H1 (cell line): ENCODE results near the gene TWSG1. TPM values are rescaled to one million over a fixed set of nuclear protein-coding genes. Genes with fewer than 3 reads are reported as not detected.
A peak's percentile ranks its signal among the peaks of the same experiment; 100 is the strongest.

Experiments
- CTCF ChIA-PET: fragments of 300-600 bp; sonication (Branson Sonifier 250); formaldehyde crosslinking; loops from one replicate; lab custom pipeline; 2021; ENCODE audit not compliant: partially characterized antibody; lab: Charles Lee
- POLR2A ChIA-PET: fragments of 300-600 bp; sonication (Branson Sonifier 250); formaldehyde crosslinking; loops from one replicate; lab custom pipeline; 2021; ENCODE audit warnings: inconsistent platforms; ENCODE audit not compliant: partially characterized antibody; lab: Charles Lee
- DNase-seq, 2 experiments: peaks; one replicate each; pipeline versions ENCODE4 v3.0.0 to v3.0.0-alpha.2; 2010 to 2022; ENCODE audit warnings: low spot score in 2 of 2, low read depth in 1 of 2, mixed read lengths in 1 of 2
- FAIRE-seq: peaks from 2 replicates; lab custom pipeline; 2011; peaks lifted over from hg19 to GRCh38; lab: Jason Lieb, UNC
- H2AFZ ChIP-seq: 2 replicates; pipeline ENCODE4 v1.8.1; 2012; ENCODE audit warnings: low read length, inconsistent platforms
- H2AK5ac ChIP-seq: 2 replicates; pipeline ENCODE4 v1.6.1; 2013; ENCODE audit warnings: low read depth, low read length
- H2BK120ac ChIP-seq: replicated peaks from 2 replicates; pipeline ENCODE3; 2013; ENCODE audit warnings: low read depth, low read length, inconsistent platforms
- H2BK12ac ChIP-seq: 2 replicates; pipeline ENCODE4 v1.6.1; 2013; ENCODE audit warnings: low read depth, low read length
- H2BK15ac ChIP-seq: 2 replicates; pipeline ENCODE4 v1.6.1; 2013; ENCODE audit warnings: low read length
- H2BK20ac ChIP-seq: 2 replicates; pipeline ENCODE4 v1.6.1; 2013; ENCODE audit warnings: low read length
- H2BK5ac ChIP-seq: 2 replicates; pipeline ENCODE4 v1.6.1; 2013; ENCODE audit warnings: low read depth, low read length
- H3K14ac ChIP-seq: 2 replicates; pipeline ENCODE4 v1.6.1; 2013; ENCODE audit warnings: inconsistent platforms; ENCODE audit not compliant: insufficient read length
- H3K18ac ChIP-seq: 2 replicates; pipeline ENCODE4 v1.6.1; 2013; ENCODE audit warnings: low read length; ENCODE audit errors: extremely low read depth
- H3K23ac ChIP-seq: 2 replicates; pipeline ENCODE4 v1.6.1; 2013; ENCODE audit warnings: inconsistent platforms; ENCODE audit not compliant: insufficient read length
- H3K23me2 ChIP-seq: 2 replicates; pipeline ENCODE4 v1.6.1; 2013; ENCODE audit warnings: low read depth, low read length
- H3K27ac ChIP-seq: 2 replicates; pipeline ENCODE4 v1.6.1; 2011; ENCODE audit warnings: low read depth, low read length, inconsistent platforms
- H3K27me3 ChIP-seq, 4 experiments: replicated peaks in 1 of 4; 1 replicate in 1 of 4; 2 replicates in 3 of 4; pipeline versions ENCODE4 v1.6.1 to v1.8.1; 2011 to 2013; ENCODE audit warnings: low read length in 3 of 4, mild to moderate bottlenecking in 3 of 4, inconsistent platforms in 2 of 4, mixed read lengths in 2 of 4, moderate library complexity in 1 of 4; ENCODE audit not compliant: control insufficient read depth in 3 of 4, insufficient read depth in 3 of 4; ENCODE audit errors: extremely low read depth in 1 of 4
- H3K36me3 ChIP-seq, 4 experiments: 2 replicates each; pipeline versions ENCODE4 v1.6.1 to v1.8.1; 2011 to 2013; ENCODE audit warnings: mild to moderate bottlenecking in 4 of 4, low read length in 3 of 4, moderate library complexity in 2 of 4, control low read depth in 1 of 4, inconsistent platforms in 1 of 4; ENCODE audit not compliant: insufficient read depth in 4 of 4, control insufficient read depth in 2 of 4
- H3K4ac ChIP-seq: replicated peaks from 2 replicates; pipeline ENCODE3; 2013; ENCODE audit warnings: low read length, low read depth, mixed read lengths, inconsistent platforms; ENCODE audit not compliant: insufficient read length
- H3K4me1 ChIP-seq, 4 experiments: replicated peaks in 1 of 4; 1 replicate in 1 of 4; 2 replicates in 3 of 4; pipeline versions ENCODE4 v1.6.1 to v1.8.1; 2011 to 2013; ENCODE audit warnings: low read length in 3 of 4, inconsistent platforms in 2 of 4, mixed read lengths in 1 of 4; ENCODE audit not compliant: insufficient read depth in 4 of 4, control insufficient read depth in 3 of 4
- H3K4me2 ChIP-seq, 2 experiments: 2 replicates each; pipeline versions ENCODE4 v1.6.1 to v1.8.1; 2011 to 2013; ENCODE audit warnings: low read depth in 2 of 2, low read length in 2 of 2, control low read depth in 1 of 2, inconsistent platforms in 1 of 2, mild to moderate bottlenecking in 1 of 2; ENCODE audit not compliant: insufficient read depth in 1 of 2
- H3K4me3 ChIP-seq, 4 experiments: fragments of 200-600, 300-600 bp in 1 of 4; sonication (generic), shearing (Covaris generic), sonication (Bioruptor Twin) in 1 of 4; 2 replicates each; pipeline versions ENCODE4 v1.5.1 to v1.8.1; 2011 to 2016; ENCODE audit warnings: low read length in 4 of 4, low read depth in 3 of 4, control low read depth in 2 of 4, inconsistent platforms in 2 of 4, mild to moderate bottlenecking in 2 of 4, mixed read lengths in 1 of 4, moderate library complexity in 1 of 4; ENCODE audit not compliant: insufficient read depth in 2 of 4; ENCODE audit errors: extremely low read depth in 1 of 4
- H3K56ac ChIP-seq: replicated peaks from 2 replicates; pipeline ENCODE3; 2013; ENCODE audit warnings: low read depth, mild to moderate bottlenecking, mixed read lengths, low read length, inconsistent platforms; ENCODE audit not compliant: insufficient read length
- H3K79me1 ChIP-seq: 2 replicates; pipeline ENCODE4 v1.6.1; 2013; ENCODE audit warnings: low read depth, low read length, control low read depth
- H3K79me2 ChIP-seq, 2 experiments: 2 replicates each; pipeline versions ENCODE4 v1.6.1 to v1.8.1; 2012 to 2013; ENCODE audit warnings: low read length in 2 of 2, mild to moderate bottlenecking in 2 of 2, inconsistent platforms in 1 of 2; ENCODE audit not compliant: insufficient read depth in 2 of 2, control insufficient read depth in 1 of 2
- H3K9ac ChIP-seq, 4 experiments: replicated peaks in 1 of 4; 1 replicate in 1 of 4; 2 replicates in 3 of 4; pipeline versions ENCODE4 v1.6.1 to v1.8.1; 2011 to 2013; ENCODE audit warnings: low read depth in 3 of 4, low read length in 3 of 4, control low read depth in 2 of 4, mild to moderate bottlenecking in 2 of 4, moderate library complexity in 2 of 4, inconsistent platforms in 1 of 4; ENCODE audit errors: extremely low read depth in 1 of 4
- H3K9me3 ChIP-seq, 2 experiments: 2 replicates each; pipeline versions ENCODE4 v1.6.1 to v1.8.1; 2012 to 2013; ENCODE audit warnings: mild to moderate bottlenecking in 2 of 2, moderate library complexity in 2 of 2, control low read depth in 1 of 2, inconsistent platforms in 1 of 2, low read depth in 1 of 2, low read length in 1 of 2, mixed read lengths in 1 of 2; ENCODE audit not compliant: insufficient read depth in 2 of 2
- H4K20me1 ChIP-seq, 2 experiments: replicated peaks in 1 of 2; 2 replicates each; pipeline versions ENCODE3 to v1.8.1; 2011 to 2013; ENCODE audit warnings: inconsistent platforms in 2 of 2, low read length in 2 of 2, mild to moderate bottlenecking in 1 of 2; ENCODE audit not compliant: insufficient read depth in 2 of 2, control insufficient read depth in 1 of 2
- H4K5ac ChIP-seq: 2 replicates; pipeline ENCODE4 v1.6.1; 2013; ENCODE audit warnings: low read length, low read depth, mixed read lengths, inconsistent platforms; ENCODE audit not compliant: insufficient read length
- H4K8ac ChIP-seq: 2 replicates; pipeline ENCODE4 v1.8.0; 2013; ENCODE audit warnings: mild to moderate bottlenecking, moderate library complexity, low read length, inconsistent platforms; ENCODE audit not compliant: insufficient read depth; ENCODE audit errors: extremely low read depth
- H4K91ac ChIP-seq: replicated peaks from 2 replicates; pipeline ENCODE3; 2013; ENCODE audit warnings: low read length, mixed read lengths, inconsistent platforms; ENCODE audit not compliant: insufficient read length
- CEBPB ChIP-seq: IDR thresholded peaks from 2 replicates; pipeline ENCODE4 v1.6.1; 2012; ENCODE audit warnings: low read depth, low read length
- EP300 ChIP-seq, 2 experiments: IDR thresholded peaks; 1 replicate in 1 of 2; 2 replicates in 1 of 2; pipeline ENCODE4 v1.6.1; 2011 to 2012; ENCODE audit warnings: low read depth in 2 of 2, low read length in 2 of 2, mild to moderate bottlenecking in 2 of 2, borderline replicate concordance in 1 of 2, inconsistent platforms in 1 of 2, moderate library complexity in 1 of 2
- HDAC2 ChIP-seq, 2 experiments: fragments of 300-600 bp in 1 of 2; sonication (generic) in 1 of 2; IDR thresholded peaks; 2 replicates each; pipeline ENCODE4 v1.6.1; 2011 to 2012; ENCODE audit warnings: low read depth in 2 of 2, low read length in 2 of 2, mild to moderate bottlenecking in 2 of 2, moderate library complexity in 2 of 2, borderline replicate concordance in 1 of 2, inconsistent platforms in 1 of 2
- RAD21 ChIP-seq, 2 experiments: IDR thresholded peaks in 1 of 2; conservative IDR thresholded peaks in 1 of 2; 2 replicates each; pipeline ENCODE4 v1.6.1; 2011; ENCODE audit warnings: low read depth in 2 of 2, low read length in 2 of 2, improper control_type of control experiment in 1 of 2, inconsistent platforms in 1 of 2, mild to moderate bottlenecking in 1 of 2, moderate library complexity in 1 of 2
- RFX5 ChIP-seq: IDR thresholded peaks from 2 replicates; pipeline ENCODE4 v1.6.1; 2011; ENCODE audit warnings: low read depth, low read length, improper control_type of control experiment, borderline replicate concordance
- SIRT6 ChIP-seq: IDR thresholded peaks from one replicate; pipeline ENCODE4 v1.7.1; 2012; ENCODE audit warnings: low read length, inconsistent platforms
- SP2 ChIP-seq: IDR thresholded peaks from 2 replicates; pipeline ENCODE4 v1.6.1; 2012; ENCODE audit warnings: mild to moderate bottlenecking, low read length, inconsistent platforms
- WGBS, 2 experiments: shearing (Covaris generic) in 1 of 2; methylation state at CpG; one replicate each; pipeline versions ENCODE4 v1.1.6 to v1.1.7; 2013 to 2015; ENCODE audit warnings: low lambda C conversion rate in 2 of 2, mixed read lengths in 2 of 2, inconsistent platforms in 1 of 2, low coverage in 1 of 2, missing lambda C conversion rate in 1 of 2; ENCODE audit not compliant: insufficient replicate concordance in 2 of 2, insufficient coverage in 1 of 2, insufficient read length in 1 of 2; ENCODE audit errors: extremely low coverage in 1 of 2, missing lambda C conversion rate in 1 of 2; 5-methylcytosine and 5-hydroxymethylcytosine counted together
- polyA plus RNA-seq, 7 experiments: library from polyadenylated mRNA; depleted of rRNA in 3 of 7; stranded (reverse) in 5 of 7; unstranded in 2 of 7; fragments of >200 nt in 5 of 7; fragments of 200-250 nt in 2 of 7; gene quantifications; 1 replicate in 5 of 7; 2 replicates in 1 of 7; 4 replicates in 1 of 7; pipeline versions ENCODE4 v1.2.1 to v1.2.3, GENCODE V29; 2011 to 2013; ENCODE audit warnings: missing spikeins in 2 of 7, mixed read lengths in 2 of 7
- total RNA-seq: library from RNA; stranded (reverse); fragmentation: NEBNext Ultra II Directional; extraction: Animal tissue kit (Norgen Biotek cat#: 25700); gene quantifications from 2 replicates; pipeline ENCODE4 v1.2.1, GENCODE V29; 2021
- TF ChIP-seq, protein P1 (sequence below), 3 experiments: IDR thresholded peaks; 1 replicate in 2 of 3; 2 replicates in 1 of 3; pipeline versions ENCODE4 v1.5.1 to v1.6.1; 2011; ENCODE audit warnings: low read length in 3 of 3, mild to moderate bottlenecking in 3 of 3, inconsistent platforms in 2 of 3, low read depth in 1 of 3, moderate library complexity in 1 of 3; ENCODE audit not compliant: insufficient read depth in 1 of 3; ENCODE audit errors: control extremely low read depth in 1 of 3

Gene TWSG1
- total and polyA plus RNA-seq, 2 of the 8 experiments (the other 6 are each of a cell fraction or from before 2014, with no cell fraction given): 11.8 to 19.8 TPM

DNA sequence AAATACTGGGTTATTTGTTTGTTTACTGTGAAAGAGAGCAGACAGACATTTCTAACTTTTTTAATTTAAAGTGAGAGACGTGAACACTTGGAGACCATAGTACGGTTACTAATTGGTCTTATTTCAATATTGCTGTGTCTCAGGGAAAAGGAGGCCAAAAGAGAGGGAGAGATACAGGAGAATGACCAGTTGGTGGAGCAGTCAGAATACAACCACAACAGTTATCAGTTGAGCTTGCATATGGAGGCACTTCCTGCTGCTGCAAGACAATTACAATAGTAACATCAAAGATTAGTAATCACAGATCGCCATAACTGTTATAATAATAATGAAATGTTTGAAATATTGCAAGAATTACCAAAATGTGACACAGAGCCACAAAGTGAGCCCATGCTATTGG lies 58.2 kb downstream of the TWSG1 start:
- no peak overlapping the region for H2BK20ac ChIP-seq
- H3K9ac ChIP-seq: no peak overlapping the region
- no peak overlapping the region for H3K18ac ChIP-seq
- no peaks in the 10 kb centered on the region for H3K27me3 ChIP-seq
- H3K23ac ChIP-seq: no peak overlapping the region
- no peak overlapping the region for H3K4ac ChIP-seq
- no peak overlapping the region for H2AK5ac ChIP-seq
- H4K91ac ChIP-seq: no peak overlapping the region
- H3K14ac ChIP-seq: no peak overlapping the region
- FAIRE-seq (no peak), DNase-seq (no peak)
- CTCF ChIA-PET: interaction anchor here (0.8 to 4.8 kb wide), 11 partner anchors 11 to 124 kb away, joined by 3 to 25 read pairs (median 3); no protein-coding TSS in a partner anchor
- no peak overlapping the region for H2AFZ ChIP-seq
- H3K23me2 ChIP-seq: no peaks in the 10 kb centered on the region
- POLR2A ChIA-PET: no interaction called here
- 77% methylated on average over 3 of the region's 3 CpGs; no CpG with 5 or more reads in 1 of the 2 experiments for WGBS, 2 experiments
- H3K4me1 ChIP-seq: no peaks in the 10 kb centered on the region
- H2BK120ac ChIP-seq: no peak overlapping the region
- H3K4me2 ChIP-seq: no peak overlapping the region
- no peak overlapping the region for H4K5ac ChIP-seq
- TF ChIP-seq SP2 (no peak), RFX5 (no peak), EP300 (IDR thresholded peaks at IDR 0.05; ENCODE audit: borderline replicate concordance in 1 of 2, low read depth in 2 of 2, low read length in 2 of 2) (no peak), CEBPB (no peak), RAD21 (IDR thresholded peaks at IDR 0.05 in 1 of 2, conservative IDR thresholded peaks at IDR 0.05 in 1 of 2; ENCODE audit: low read depth in 2 of 2, low read length in 2 of 2) (peak; percentile 41 to 43), SIRT6 (no peak), HDAC2 (IDR thresholded peaks at IDR 0.05; ENCODE audit: borderline replicate concordance in 1 of 2, low read depth in 2 of 2, low read length in 2 of 2) (no peak)
- TF ChIP-seq, protein P1, sequence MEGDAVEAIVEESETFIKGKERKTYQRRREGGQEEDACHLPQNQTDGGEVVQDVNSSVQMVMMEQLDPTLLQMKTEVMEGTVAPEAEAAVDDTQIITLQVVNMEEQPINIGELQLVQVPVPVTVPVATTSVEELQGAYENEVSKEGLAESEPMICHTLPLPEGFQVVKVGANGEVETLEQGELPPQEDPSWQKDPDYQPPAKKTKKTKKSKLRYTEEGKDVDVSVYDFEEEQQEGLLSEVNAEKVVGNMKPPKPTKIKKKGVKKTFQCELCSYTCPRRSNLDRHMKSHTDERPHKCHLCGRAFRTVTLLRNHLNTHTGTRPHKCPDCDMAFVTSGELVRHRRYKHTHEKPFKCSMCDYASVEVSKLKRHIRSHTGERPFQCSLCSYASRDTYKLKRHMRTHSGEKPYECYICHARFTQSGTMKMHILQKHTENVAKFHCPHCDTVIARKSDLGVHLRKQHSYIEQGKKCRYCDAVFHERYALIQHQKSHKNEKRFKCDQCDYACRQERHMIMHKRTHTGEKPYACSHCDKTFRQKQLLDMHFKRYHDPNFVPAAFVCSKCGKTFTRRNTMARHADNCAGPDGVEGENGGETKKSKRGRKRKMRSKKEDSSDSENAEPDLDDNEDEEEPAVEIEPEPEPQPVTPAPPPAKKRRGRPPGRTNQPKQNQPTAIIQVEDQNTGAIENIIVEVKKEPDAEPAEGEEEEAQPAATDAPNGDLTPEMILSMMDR (IDR thresholded peaks at IDR 0.05; ENCODE audit: control extremely low read depth in 1 of 3, insufficient read depth in 1 of 3, low read depth in 1 of 3, low read length in 3 of 3): peak in 1 of 3 experiments; percentile 23; a peak in 1 of 4 replicates
- no peak overlapping the region for H2BK5ac ChIP-seq
- H4K8ac ChIP-seq: no peak overlapping the region
- no peaks in the 10 kb centered on the region for H3K79me2 ChIP-seq
- H3K56ac ChIP-seq: no peak overlapping the region
- H4K20me1 ChIP-seq: no peaks in the 10 kb centered on the region
- no peaks in the 10 kb centered on the region for H3K79me1 ChIP-seq
- H3K36me3 ChIP-seq: peaks cover 0 to 4% (median 0%) of the 10 kb centered on the region in 4 experiments; a peak in 1 of 8 replicates
- no peak overlapping the region for H2BK12ac ChIP-seq
- no peak overlapping the region for H3K27ac ChIP-seq
- no peak overlapping the region for H3K4me3 ChIP-seq
- no peaks in the 10 kb centered on the region; a peak in 1 of 4 replicates for H3K9me3 ChIP-seq
- H2BK15ac ChIP-seq: no peak overlapping the region
